ENCODE measurements around the gene SCFD2.

GRCh38 chr4:52879471-52879870 is 486.4 kb downstream of the SCFD2 start:
- TF ChIP-seq REST (IDR thresholded peaks at IDR 0.05; ENCODE audit: borderline replicate concordance) (no peak), EP300 (conservative IDR thresholded peaks at IDR 0.05; ENCODE audit: poor library complexity, severe bottlenecking) (no peak), CTCF (IDR thresholded peaks at IDR 0.05; ENCODE audit: poor library complexity, severe bottlenecking) (no peak), POLR2AphosphoS5 (IDR thresholded peaks at IDR 0.05) (no peak), RAD21 (conservative IDR thresholded peaks at IDR 0.05) (no peak), SMC3 (conservative IDR thresholded peaks at IDR 0.05; ENCODE audit: poor library complexity) (no peak), EZH2 (IDR thresholded peaks at IDR 0.05; ENCODE audit: borderline replicate concordance, insufficient read depth, low read length, poor library complexity, severe bottlenecking) (no peak), MXI1 (conservative IDR thresholded peaks at IDR 0.05; ENCODE audit: poor library complexity, severe bottlenecking) (no peak), TAF1 (IDR thresholded peaks at IDR 0.05; ENCODE audit: low read depth) (no peak)
